KOPT-K1 (cell line): ENCODE results near the gene CNTNAP2.
"Not testable (repeated sequence)": the region's sequence is repeated elsewhere in the genome, so short reads cannot be mapped to it uniquely, and the experiment has no call there.

Experiments used
- H3K27ac ChIP-seq: fragments of 200-600 bp; sonication (generic); 2 replicates; pipeline ENCODE4 v1.5.1; 2016; ENCODE audit warnings: antibody characterized with exemption, mild to moderate bottlenecking, low read depth, low read length; ENCODE audit not compliant: poor library complexity, severe bottlenecking
- H3K36me3 ChIP-seq: fragments of 200-600 bp; sonication (generic); 2 replicates; pipeline ENCODE4 v1.5.1; 2017; ENCODE audit warnings: antibody characterized with exemption, mild to moderate bottlenecking, low read length, moderate library complexity; ENCODE audit not compliant: insufficient read depth
- H3K9me3 ChIP-seq: fragments of 200-600 bp; sonication (generic); 2 replicates; pipeline ENCODE4 v1.5.1; 2017; ENCODE audit warnings: antibody characterized with exemption, low read length, mild to moderate bottlenecking; ENCODE audit not compliant: insufficient read depth, poor library complexity, severe bottlenecking

The CNTNAP2 gene

DNA sequence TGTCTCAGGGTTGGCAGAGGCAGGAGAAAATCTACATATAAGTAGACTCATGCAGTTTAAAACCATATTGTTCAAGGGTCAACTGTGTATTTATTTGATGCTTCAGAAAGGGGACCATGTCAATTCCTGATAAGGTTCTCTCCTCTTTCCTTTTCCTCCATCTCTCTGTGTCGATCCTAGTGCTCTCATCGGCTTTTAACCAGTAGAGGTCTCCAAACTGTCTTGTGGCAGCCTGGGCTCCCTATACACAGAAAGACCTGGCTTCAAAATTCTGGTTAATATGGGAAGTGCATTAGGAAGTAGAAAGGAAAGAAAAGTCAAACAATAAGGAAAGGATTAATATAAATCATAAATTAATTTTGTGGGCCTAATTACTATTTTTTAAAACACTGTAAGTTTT is 2169.5 kb downstream of the CNTNAP2 start:
- Histone ChIP-seq H3K9me3 (no peaks in the 10 kb centered on the region), H3K36me3 (no peaks in the 10 kb centered on the region), H3K27ac (no peak overlapping the region)

DNA sequence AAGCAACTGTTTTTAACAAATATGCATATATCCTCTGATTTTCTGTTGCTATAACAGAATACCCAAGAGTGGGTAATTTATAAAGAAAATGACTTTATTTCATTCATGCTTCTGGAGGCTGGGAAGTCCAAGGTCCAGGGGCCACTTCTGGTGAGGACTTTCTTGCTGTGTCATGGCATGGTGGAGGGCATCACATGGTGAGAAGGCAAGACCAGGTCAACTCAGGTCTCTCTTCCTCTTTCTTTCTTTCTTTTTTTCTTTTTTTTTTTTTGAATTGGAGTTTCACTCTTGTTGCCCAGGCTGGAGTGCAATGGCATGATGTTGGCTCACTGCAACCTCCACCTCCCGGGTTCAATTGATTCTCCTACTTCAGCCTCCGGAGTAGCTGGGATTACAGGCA is 2170.9 kb downstream of the CNTNAP2 start:
- no peak overlapping the region for H3K27ac ChIP-seq
- H3K9me3 ChIP-seq, result no peaks in the 10 kb centered on the region
- H3K36me3 ChIP-seq, result no peaks in the 10 kb centered on the region

DNA sequence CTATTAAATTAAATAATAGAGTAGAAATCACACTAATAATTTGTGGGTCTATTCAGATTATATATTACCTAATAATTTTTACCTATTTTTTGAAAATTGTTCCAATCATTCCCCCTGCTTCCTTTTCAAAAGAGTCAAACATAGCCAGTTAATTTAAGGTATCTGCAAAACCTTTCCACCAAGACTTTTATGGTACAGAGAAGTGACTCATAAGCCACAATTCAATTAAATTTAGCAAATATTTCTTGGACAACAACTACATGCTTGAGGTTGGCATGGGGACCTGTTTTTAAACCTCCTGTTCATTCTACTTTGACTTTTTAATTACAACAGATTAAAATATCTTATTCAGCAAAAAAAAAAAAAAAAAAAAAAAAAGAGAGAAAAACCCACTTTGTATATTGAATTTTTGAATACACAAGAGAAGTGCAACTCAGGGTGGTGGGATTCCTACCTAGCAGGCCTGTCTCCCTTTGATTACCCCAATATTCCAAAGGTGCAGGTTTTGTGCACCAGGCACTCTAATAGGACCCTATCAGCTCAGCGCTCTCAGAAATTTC is 2172.1 kb downstream of the CNTNAP2 start:
- no peak overlapping the region for H3K27ac ChIP-seq
- H3K36me3 ChIP-seq, result no peaks in the 10 kb centered on the region

GRCh38 chr7:148289630-148290029 is 2173.0 kb downstream of the CNTNAP2 start:
- H3K36me3 ChIP-seq, result no peaks in the 10 kb centered on the region

More for the DNA sequence above, 2172.1 kb downstream of the CNTNAP2 start:
- no peaks in the 10 kb centered on the region for H3K9me3 ChIP-seq

GRCh38 chr7:148290538-148290937 is 2173.9 kb downstream of the CNTNAP2 start:
- H3K27ac ChIP-seq, result no peak overlapping the region
- no peaks in the 10 kb centered on the region for H3K9me3 ChIP-seq
- no peaks in the 10 kb centered on the region for H3K36me3 ChIP-seq

More at GRCh38 chr7:148289630-148290029, 2173.0 kb downstream of the CNTNAP2 start:
- Histone ChIP-seq H3K27ac (no peak overlapping the region), H3K9me3 (no peaks in the 10 kb centered on the region)

GRCh38 chr7:148291799-148292198 is 2175.2 kb downstream of the CNTNAP2 start:
- no peaks in the 10 kb centered on the region for H3K36me3 ChIP-seq
- H3K9me3 ChIP-seq, result no peaks in the 10 kb centered on the region
- H3K27ac ChIP-seq, result no peak overlapping the region

GRCh38 chr7:148296994-148297644 is 2180.5 kb downstream of the CNTNAP2 start:
- Histone ChIP-seq H3K27ac (no peak overlapping the region), H3K9me3 (no peaks in the 10 kb centered on the region), H3K36me3 (no peaks in the 10 kb centered on the region)

GRCh38 chr7:148298768-148299167 is 2182.2 kb downstream of the CNTNAP2 start:
- H3K27ac ChIP-seq, result not testable (repeated sequence)

GRCh38 chr7:148299350-148300276 is 2183.0 kb downstream of the CNTNAP2 start:
- no peaks in the 10 kb centered on the region for H3K36me3 ChIP-seq
- H3K27ac ChIP-seq, result no peak overlapping the region
- H3K9me3 ChIP-seq, result no peaks in the 10 kb centered on the region

More at GRCh38 chr7:148298768-148299167, 2182.2 kb downstream of the CNTNAP2 start:
- H3K36me3 ChIP-seq, H3K9me3 ChIP-seq: not testable (repeated sequence)

DNA sequence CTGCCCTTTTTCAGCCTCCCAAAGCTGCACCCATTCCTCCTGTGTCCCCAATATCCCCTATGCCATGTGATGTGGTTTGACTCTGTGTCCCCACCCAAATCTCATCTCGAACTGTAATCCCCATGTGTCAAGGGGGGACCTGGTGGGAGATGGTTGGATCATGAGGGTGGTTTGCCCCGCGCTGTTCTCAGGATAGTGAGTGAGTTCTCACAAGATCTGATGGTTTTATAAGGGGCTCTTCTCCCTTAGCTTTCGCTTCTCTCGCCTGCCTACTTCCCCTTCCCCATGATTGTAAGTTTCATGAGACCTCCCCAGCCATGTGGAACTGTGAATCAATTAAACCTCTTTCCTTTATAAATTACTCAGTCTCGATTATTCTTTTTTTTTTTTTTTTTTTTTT is 2185.8 kb downstream of the CNTNAP2 start:
- not testable (repeated sequence) for H3K36me3 ChIP-seq, H3K9me3 ChIP-seq, H3K27ac ChIP-seq

GRCh38 chr7:148303295-148304082 is 2186.9 kb downstream of the CNTNAP2 start:
- no peaks in the 10 kb centered on the region for H3K9me3 ChIP-seq
- H3K36me3 ChIP-seq, result no peaks in the 10 kb centered on the region
- H3K27ac ChIP-seq, result no peak overlapping the region

- H3K9me3 ChIP-seq, result no peaks in the 10 kb centered on the region
- no peaks in the 10 kb centered on the region for H3K36me3 ChIP-seq
- no peak overlapping the region for H3K27ac ChIP-seq
Measured at GRCh38 chr7:148304083-148304335, 2187.4 kb downstream of the CNTNAP2 start.

- Histone ChIP-seq H3K27ac (no peak overlapping the region), H3K36me3 (no peaks in the 10 kb centered on the region), H3K9me3 (no peaks in the 10 kb centered on the region)
Measured at GRCh38 chr7:148304456-148304855, 2187.9 kb downstream of the CNTNAP2 start.

DNA sequence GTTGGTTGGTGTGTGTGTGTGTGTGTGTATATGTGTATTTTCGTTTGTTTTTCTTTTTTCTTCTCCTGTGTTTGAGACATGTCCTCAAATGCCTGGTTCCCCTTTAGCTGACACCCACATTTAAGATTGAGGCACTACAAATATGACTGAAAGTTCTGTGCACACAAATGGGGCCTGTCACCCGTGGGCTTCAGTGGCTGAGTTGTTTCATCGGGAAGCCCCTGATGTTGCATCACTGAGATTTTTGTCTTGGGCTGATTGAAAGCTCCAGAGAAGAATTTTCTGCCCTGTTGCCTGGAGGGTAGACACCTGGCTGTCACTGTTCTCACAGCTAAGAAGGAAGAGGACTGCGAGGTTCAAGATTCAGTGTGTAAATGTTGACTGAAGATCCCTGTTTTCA is 2190.2 kb downstream of the CNTNAP2 start:
- Histone ChIP-seq H3K9me3 (no peaks in the 10 kb centered on the region), H3K27ac (no peak overlapping the region), H3K36me3 (no peaks in the 10 kb centered on the region)
